GM12878 (cell line): ENCODE data around the gene ABHD8. TPM values are rescaled to one million over a fixed set of nuclear protein-coding genes. Genes with fewer than 3 reads are reported as not detected.

Experiments used
- CBFB ChIP-seq: IDR thresholded peaks from 2 replicates; pipeline ENCODE4 v1.6.1; 2016; ENCODE audit warnings: antibody characterized with exemption, low read depth
- EGR1 ChIP-seq, 2 experiments: IDR thresholded peaks; 1 replicate in 1 of 2; 2 replicates in 1 of 2; pipeline ENCODE4 v1.6.1; 2011 to 2012; ENCODE audit warnings: low read depth in 2 of 2, low read length in 2 of 2, borderline replicate concordance in 1 of 2, mild to moderate bottlenecking in 1 of 2, moderate library complexity in 1 of 2
- EP300 ChIP-seq, 2 experiments: fragments of 150-350 bp in 1 of 2; IDR thresholded peaks; 2 replicates each; pipeline ENCODE4 v1.6.1; 2011 to 2012; ENCODE audit warnings: low read depth in 2 of 2, low read length in 2 of 2, borderline replicate concordance in 1 of 2, improper control_type of control experiment in 1 of 2, inconsistent platforms in 1 of 2; ENCODE audit not compliant: control insufficient read depth in 1 of 2
- HDAC2 ChIP-seq: fragments of 200-600 bp; sonication (generic); IDR thresholded peaks from 2 replicates; pipeline ENCODE4 v1.6.1; 2017
- IKZF1 ChIP-seq: fragments of 450-650 bp; conservative IDR thresholded peaks from 2 replicates; pipeline ENCODE4 v1.6.1; 2017; ENCODE audit warnings: antibody characterized with exemption, mild to moderate bottlenecking
- LARP7 ChIP-seq: fragments of 450-650 bp; IDR thresholded peaks from 2 replicates; pipeline ENCODE4 v1.6.1; 2017; ENCODE audit warnings: mild to moderate bottlenecking
- MEF2A ChIP-seq: IDR thresholded peaks from 2 replicates; pipeline ENCODE4 v1.6.1; 2011; ENCODE audit warnings: low read depth, mild to moderate bottlenecking, low read length, moderate library complexity; ENCODE audit not compliant: insufficient read depth
- NFYA ChIP-seq: IDR thresholded peaks from 2 replicates; pipeline ENCODE4 v1.6.1; 2011; ENCODE audit warnings: low read depth, mild to moderate bottlenecking, low read length, improper control_type of control experiment, borderline replicate concordance
- NR2C2 ChIP-seq: IDR thresholded peaks from 2 replicates; pipeline ENCODE4 v1.6.1; 2011; ENCODE audit warnings: borderline replicate concordance, low read depth; ENCODE audit not compliant: control insufficient read depth, insufficient read length
- POLR2AphosphoS5 ChIP-seq: IDR thresholded peaks from 2 replicates; pipeline ENCODE4 v1.6.1; 2011; ENCODE audit warnings: mild to moderate bottlenecking, low read length, inconsistent platforms
- RELA ChIP-seq: fragments of 450-650 bp; IDR thresholded peaks from 2 replicates; pipeline ENCODE4 v1.8.0; 2014; ENCODE audit warnings: borderline replicate concordance; ENCODE audit not compliant: partially characterized antibody
- TBL1XR1 ChIP-seq: IDR thresholded peaks from 2 replicates; pipeline ENCODE4 v1.6.1; 2012; ENCODE audit warnings: low read depth, low read length, improper control_type of control experiment
- ZNF622 ChIP-seq: fragments of 450-650 bp; IDR thresholded peaks from 2 replicates; pipeline ENCODE4 v1.6.1; 2017; ENCODE audit warnings: mild to moderate bottlenecking, inconsistent platforms
- polyA plus RNA-seq, 11 experiments: library from polyadenylated mRNA; depleted of rRNA in 4 of 11; unstranded in 6 of 11; stranded (reverse) in 5 of 11; fragments of >200 nt; fragmentation: Nextera tagmentation in 4 of 11; fragmentation: Illumina TruSeq in 1 of 11; extraction: Ambion mirVana in 4 of 11; extraction: Trizol in 1 of 11; gene quantifications; 1 replicate in 1 of 11; 2 replicates in 10 of 11; pipeline versions ENCODE4 v1.2.1 to v1.2.3, GENCODE V29; 2011 to 2016; ENCODE audit warnings: inconsistent platforms in 2 of 11, missing spikeins in 2 of 11, low read depth in 1 of 11
- total RNA-seq, 4 experiments: library from RNA; depleted of rRNA in 3 of 4; stranded (reverse); fragments of >200 nt in 3 of 4; fragmentation: Illumina TruSeq in 1 of 4; extraction: Trizol in 1 of 4; gene quantifications; 2 replicates each; pipeline versions ENCODE4 v1.2.1 to v1.2.3, GENCODE V29; 2013 to 2021
- TF ChIP-seq, protein P1 (sequence below): IDR thresholded peaks from 2 replicates; pipeline ENCODE4 v1.6.1; 2011; ENCODE audit warnings: mild to moderate bottlenecking, low read depth, low read length, moderate library complexity; ENCODE audit not compliant: insufficient replicate concordance
- TF ChIP-seq, protein P2 (sequence below): fragments of 450-650 bp; IDR thresholded peaks from 2 replicates; pipeline ENCODE4 v1.6.1; 2018; ENCODE audit warnings: mild to moderate bottlenecking, low read depth, moderate library complexity; ENCODE audit not compliant: partially characterized antibody
- TF ChIP-seq, protein P3 (sequence below): IDR thresholded peaks from 2 replicates; pipeline ENCODE4 v1.6.1; 2011; ENCODE audit warnings: borderline replicate concordance, low read depth, mild to moderate bottlenecking, moderate library complexity, low read length; ENCODE audit not compliant: insufficient read depth, poor library complexity, severe bottlenecking
- TF ChIP-seq, protein P4 (sequence below): fragments of 150-350 bp; IDR thresholded peaks from 2 replicates; pipeline ENCODE4 v1.6.1; 2016; ENCODE audit warnings: low read depth, low read length
- TF ChIP-seq, protein P5 (sequence below): fragments of 450-650 bp; IDR thresholded peaks from 2 replicates; pipeline ENCODE4 v1.6.1; 2016; ENCODE audit warnings: mild to moderate bottlenecking

Gene ABHD8
- total and polyA plus RNA-seq, 10 of the 15 experiments (the other 5 are each of a cell fraction or from before 2014, with no cell fraction given) = 0.03 to 12.5 (median 6.0) TPM

DNA sequence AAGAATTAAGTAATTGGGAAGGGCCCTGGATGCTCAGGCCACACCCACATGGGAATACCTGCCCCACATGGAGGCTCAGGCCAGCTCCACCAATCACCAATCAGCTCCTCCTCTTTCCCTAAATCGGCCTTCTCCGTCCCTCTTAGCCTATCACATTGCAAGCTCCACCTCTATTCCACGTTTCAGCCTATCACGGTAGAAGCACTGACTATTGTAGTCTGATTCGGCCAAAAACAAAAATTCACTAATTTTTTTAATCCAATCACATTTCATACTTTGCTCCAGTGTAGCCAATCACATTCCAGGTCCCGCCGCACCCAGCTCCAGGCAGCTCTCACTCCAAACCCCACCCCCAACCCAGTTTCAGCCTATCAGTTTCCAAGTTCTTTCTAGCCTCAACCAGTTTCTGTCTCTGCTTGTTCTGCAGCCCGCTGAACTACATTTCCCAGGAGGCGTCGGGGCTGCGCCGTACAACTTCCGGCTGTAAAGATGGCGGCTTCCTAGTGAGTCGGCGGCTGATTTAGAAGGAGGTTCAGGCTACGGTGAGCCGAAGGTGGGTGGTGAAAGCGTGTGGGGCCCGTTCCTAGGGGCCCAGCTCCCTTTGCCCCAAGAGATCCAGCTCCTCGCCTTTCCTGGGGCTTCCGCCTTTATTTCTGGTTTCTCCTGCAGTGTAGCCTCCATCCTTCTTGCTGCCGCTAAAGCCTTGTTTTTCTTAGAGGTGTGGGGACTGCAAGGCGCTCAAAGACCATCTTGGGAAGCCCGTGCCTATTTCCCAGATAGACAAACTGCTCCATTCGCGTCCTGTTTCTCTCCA lies 36.0 kb downstream of the ABHD8 start, which contains the start of gene BABAM1 (continued):
- TF ChIP-seq, protein P1, sequence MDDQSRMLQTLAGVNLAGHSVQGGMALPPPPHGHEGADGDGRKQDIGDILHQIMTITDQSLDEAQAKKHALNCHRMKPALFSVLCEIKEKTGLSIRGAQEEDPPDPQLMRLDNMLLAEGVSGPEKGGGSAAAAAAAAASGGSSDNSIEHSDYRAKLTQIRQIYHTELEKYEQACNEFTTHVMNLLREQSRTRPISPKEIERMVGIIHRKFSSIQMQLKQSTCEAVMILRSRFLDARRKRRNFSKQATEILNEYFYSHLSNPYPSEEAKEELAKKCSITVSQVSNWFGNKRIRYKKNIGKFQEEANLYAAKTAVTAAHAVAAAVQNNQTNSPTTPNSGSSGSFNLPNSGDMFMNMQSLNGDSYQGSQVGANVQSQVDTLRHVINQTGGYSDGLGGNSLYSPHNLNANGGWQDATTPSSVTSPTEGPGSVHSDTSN = peak; percentile 82
- TF ChIP-seq CBFB (0 out of 2 replicates have a peak, but pooled peaks have one; percentile 54), ZNF622 (no peak), EGR1 (IDR thresholded peaks at IDR 0.05; ENCODE audit: borderline replicate concordance in 1 of 2, low read depth in 2 of 2, low read length in 2 of 2) (peak in 1 of 2 experiments; percentile 36; a peak in 1 of 3 replicates), IKZF1 (peak; percentile 92), EP300 (IDR thresholded peaks at IDR 0.05; ENCODE audit: borderline replicate concordance in 1 of 2, control insufficient read depth in 1 of 2, low read depth in 2 of 2, low read length in 2 of 2) (no peak), POLR2AphosphoS5 (peak; percentile 79), TBL1XR1 (peak; percentile 24; the same call in 1 of the 2 replicates), HDAC2 (0 out of 2 replicates have a peak, but pooled peaks have one; percentile 65), NR2C2 (no peak), NFYA (peak; percentile 93), LARP7 (peak; percentile 41; the same call in 1 of the 2 replicates), RELA (peak; percentile 14), MEF2A (no peak)
- TF ChIP-seq, protein P2, sequence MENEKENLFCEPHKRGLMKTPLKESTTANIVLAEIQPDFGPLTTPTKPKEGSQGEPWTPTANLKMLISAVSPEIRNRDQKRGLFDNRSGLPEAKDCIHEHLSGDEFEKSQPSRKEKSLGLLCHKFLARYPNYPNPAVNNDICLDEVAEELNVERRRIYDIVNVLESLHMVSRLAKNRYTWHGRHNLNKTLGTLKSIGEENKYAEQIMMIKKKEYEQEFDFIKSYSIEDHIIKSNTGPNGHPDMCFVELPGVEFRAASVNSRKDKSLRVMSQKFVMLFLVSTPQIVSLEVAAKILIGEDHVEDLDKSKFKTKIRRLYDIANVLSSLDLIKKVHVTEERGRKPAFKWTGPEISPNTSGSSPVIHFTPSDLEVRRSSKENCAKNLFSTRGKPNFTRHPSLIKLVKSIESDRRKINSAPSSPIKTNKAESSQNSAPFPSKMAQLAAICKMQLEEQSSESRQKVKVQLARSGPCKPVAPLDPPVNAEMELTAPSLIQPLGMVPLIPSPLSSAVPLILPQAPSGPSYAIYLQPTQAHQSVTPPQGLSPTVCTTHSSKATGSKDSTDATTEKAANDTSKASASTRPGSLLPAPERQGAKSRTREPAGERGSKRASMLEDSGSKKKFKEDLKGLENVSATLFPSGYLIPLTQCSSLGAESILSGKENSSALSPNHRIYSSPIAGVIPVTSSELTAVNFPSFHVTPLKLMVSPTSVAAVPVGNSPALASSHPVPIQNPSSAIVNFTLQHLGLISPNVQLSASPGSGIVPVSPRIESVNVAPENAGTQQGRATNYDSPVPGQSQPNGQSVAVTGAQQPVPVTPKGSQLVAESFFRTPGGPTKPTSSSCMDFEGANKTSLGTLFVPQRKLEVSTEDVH = no peak
- TF ChIP-seq, protein P3, sequence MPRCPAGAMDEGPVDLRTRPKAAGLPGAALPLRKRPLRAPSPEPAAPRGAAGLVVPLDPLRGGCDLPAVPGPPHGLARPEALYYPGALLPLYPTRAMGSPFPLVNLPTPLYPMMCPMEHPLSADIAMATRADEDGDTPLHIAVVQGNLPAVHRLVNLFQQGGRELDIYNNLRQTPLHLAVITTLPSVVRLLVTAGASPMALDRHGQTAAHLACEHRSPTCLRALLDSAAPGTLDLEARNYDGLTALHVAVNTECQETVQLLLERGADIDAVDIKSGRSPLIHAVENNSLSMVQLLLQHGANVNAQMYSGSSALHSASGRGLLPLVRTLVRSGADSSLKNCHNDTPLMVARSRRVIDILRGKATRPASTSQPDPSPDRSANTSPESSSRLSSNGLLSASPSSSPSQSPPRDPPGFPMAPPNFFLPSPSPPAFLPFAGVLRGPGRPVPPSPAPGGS = no peak
- TF ChIP-seq, protein P4, sequence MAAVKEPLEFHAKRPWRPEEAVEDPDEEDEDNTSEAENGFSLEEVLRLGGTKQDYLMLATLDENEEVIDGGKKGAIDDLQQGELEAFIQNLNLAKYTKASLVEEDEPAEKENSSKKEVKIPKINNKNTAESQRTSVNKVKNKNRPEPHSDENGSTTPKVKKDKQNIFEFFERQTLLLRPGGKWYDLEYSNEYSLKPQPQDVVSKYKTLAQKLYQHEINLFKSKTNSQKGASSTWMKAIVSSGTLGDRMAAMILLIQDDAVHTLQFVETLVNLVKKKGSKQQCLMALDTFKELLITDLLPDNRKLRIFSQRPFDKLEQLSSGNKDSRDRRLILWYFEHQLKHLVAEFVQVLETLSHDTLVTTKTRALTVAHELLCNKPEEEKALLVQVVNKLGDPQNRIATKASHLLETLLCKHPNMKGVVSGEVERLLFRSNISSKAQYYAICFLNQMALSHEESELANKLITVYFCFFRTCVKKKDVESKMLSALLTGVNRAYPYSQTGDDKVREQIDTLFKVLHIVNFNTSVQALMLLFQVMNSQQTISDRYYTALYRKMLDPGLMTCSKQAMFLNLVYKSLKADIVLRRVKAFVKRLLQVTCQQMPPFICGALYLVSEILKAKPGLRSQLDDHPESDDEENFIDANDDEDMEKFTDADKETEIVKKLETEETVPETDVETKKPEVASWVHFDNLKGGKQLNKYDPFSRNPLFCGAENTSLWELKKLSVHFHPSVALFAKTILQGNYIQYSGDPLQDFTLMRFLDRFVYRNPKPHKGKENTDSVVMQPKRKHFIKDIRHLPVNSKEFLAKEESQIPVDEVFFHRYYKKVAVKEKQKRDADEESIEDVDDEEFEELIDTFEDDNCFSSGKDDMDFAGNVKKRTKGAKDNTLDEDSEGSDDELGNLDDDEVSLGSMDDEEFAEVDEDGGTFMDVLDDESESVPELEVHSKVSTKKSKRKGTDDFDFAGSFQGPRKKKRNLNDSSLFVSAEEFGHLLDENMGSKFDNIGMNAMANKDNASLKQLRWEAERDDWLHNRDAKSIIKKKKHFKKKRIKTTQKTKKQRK = 0 out of 2 replicates have a peak, but pooled peaks have one; percentile 61
- TF ChIP-seq, protein P5, sequence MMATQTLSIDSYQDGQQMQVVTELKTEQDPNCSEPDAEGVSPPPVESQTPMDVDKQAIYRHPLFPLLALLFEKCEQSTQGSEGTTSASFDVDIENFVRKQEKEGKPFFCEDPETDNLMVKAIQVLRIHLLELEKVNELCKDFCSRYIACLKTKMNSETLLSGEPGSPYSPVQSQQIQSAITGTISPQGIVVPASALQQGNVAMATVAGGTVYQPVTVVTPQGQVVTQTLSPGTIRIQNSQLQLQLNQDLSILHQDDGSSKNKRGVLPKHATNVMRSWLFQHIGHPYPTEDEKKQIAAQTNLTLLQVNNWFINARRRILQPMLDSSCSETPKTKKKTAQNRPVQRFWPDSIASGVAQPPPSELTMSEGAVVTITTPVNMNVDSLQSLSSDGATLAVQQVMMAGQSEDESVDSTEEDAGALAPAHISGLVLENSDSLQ = peak; percentile 76; the same call in 1 of the 2 replicates
